H1 (cell line): ENCODE measurements around the gene SLIT3. TPM values are rescaled to one million over a fixed set of nuclear protein-coding genes. Genes with fewer than 3 reads are reported as not detected.

ENCODE experiments used
- CTCF ChIA-PET: fragments of 300-600 bp; sonication (Branson Sonifier 250); formaldehyde crosslinking; loops from one replicate; lab custom pipeline; 2021; ENCODE audit not compliant: partially characterized antibody; lab: Charles Lee
- POLR2A ChIA-PET: fragments of 300-600 bp; sonication (Branson Sonifier 250); formaldehyde crosslinking; loops from one replicate; lab custom pipeline; 2021; ENCODE audit warnings: inconsistent platforms; ENCODE audit not compliant: partially characterized antibody; lab: Charles Lee
- DNase-seq, 2 experiments: peaks; one replicate each; pipeline versions ENCODE4 v3.0.0 to v3.0.0-alpha.2; 2010 to 2022; ENCODE audit warnings: low spot score in 2 of 2, low read depth in 1 of 2, mixed read lengths in 1 of 2
- FAIRE-seq: peaks from 2 replicates; lab custom pipeline; 2011; peaks lifted over from hg19 to GRCh38; lab: Jason Lieb, UNC
- H2AFZ ChIP-seq: 2 replicates; pipeline ENCODE4 v1.8.1; 2012; ENCODE audit warnings: low read length, inconsistent platforms
- H2AK5ac ChIP-seq: 2 replicates; pipeline ENCODE4 v1.6.1; 2013; ENCODE audit warnings: low read depth, low read length
- H2BK120ac ChIP-seq: replicated peaks from 2 replicates; pipeline ENCODE3; 2013; ENCODE audit warnings: low read depth, low read length, inconsistent platforms
- H2BK12ac ChIP-seq: 2 replicates; pipeline ENCODE4 v1.6.1; 2013; ENCODE audit warnings: low read depth, low read length
- H2BK15ac ChIP-seq: 2 replicates; pipeline ENCODE4 v1.6.1; 2013; ENCODE audit warnings: low read length
- H2BK20ac ChIP-seq: 2 replicates; pipeline ENCODE4 v1.6.1; 2013; ENCODE audit warnings: low read length
- H2BK5ac ChIP-seq: 2 replicates; pipeline ENCODE4 v1.6.1; 2013; ENCODE audit warnings: low read depth, low read length
- H3K14ac ChIP-seq: 2 replicates; pipeline ENCODE4 v1.6.1; 2013; ENCODE audit warnings: inconsistent platforms; ENCODE audit not compliant: insufficient read length
- H3K18ac ChIP-seq: 2 replicates; pipeline ENCODE4 v1.6.1; 2013; ENCODE audit warnings: low read length; ENCODE audit errors: extremely low read depth
- H3K23ac ChIP-seq: 2 replicates; pipeline ENCODE4 v1.6.1; 2013; ENCODE audit warnings: inconsistent platforms; ENCODE audit not compliant: insufficient read length
- H3K23me2 ChIP-seq: 2 replicates; pipeline ENCODE4 v1.6.1; 2013; ENCODE audit warnings: low read depth, low read length
- H3K27ac ChIP-seq: 2 replicates; pipeline ENCODE4 v1.6.1; 2011; ENCODE audit warnings: low read depth, low read length, inconsistent platforms
- H3K27me3 ChIP-seq, 4 experiments: replicated peaks in 1 of 4; 1 replicate in 1 of 4; 2 replicates in 3 of 4; pipeline versions ENCODE4 v1.6.1 to v1.8.1; 2011 to 2013; ENCODE audit warnings: low read length in 3 of 4, mild to moderate bottlenecking in 3 of 4, inconsistent platforms in 2 of 4, mixed read lengths in 2 of 4, moderate library complexity in 1 of 4; ENCODE audit not compliant: control insufficient read depth in 3 of 4, insufficient read depth in 3 of 4; ENCODE audit errors: extremely low read depth in 1 of 4
- H3K36me3 ChIP-seq, 4 experiments: 2 replicates each; pipeline versions ENCODE4 v1.6.1 to v1.8.1; 2011 to 2013; ENCODE audit warnings: mild to moderate bottlenecking in 4 of 4, low read length in 3 of 4, moderate library complexity in 2 of 4, control low read depth in 1 of 4, inconsistent platforms in 1 of 4; ENCODE audit not compliant: insufficient read depth in 4 of 4, control insufficient read depth in 2 of 4
- H3K4ac ChIP-seq: replicated peaks from 2 replicates; pipeline ENCODE3; 2013; ENCODE audit warnings: low read length, low read depth, mixed read lengths, inconsistent platforms; ENCODE audit not compliant: insufficient read length
- H3K4me1 ChIP-seq, 4 experiments: replicated peaks in 1 of 4; 1 replicate in 1 of 4; 2 replicates in 3 of 4; pipeline versions ENCODE4 v1.6.1 to v1.8.1; 2011 to 2013; ENCODE audit warnings: low read length in 3 of 4, inconsistent platforms in 2 of 4, mixed read lengths in 1 of 4; ENCODE audit not compliant: insufficient read depth in 4 of 4, control insufficient read depth in 3 of 4
- H3K4me2 ChIP-seq, 2 experiments: 2 replicates each; pipeline versions ENCODE4 v1.6.1 to v1.8.1; 2011 to 2013; ENCODE audit warnings: low read depth in 2 of 2, low read length in 2 of 2, control low read depth in 1 of 2, inconsistent platforms in 1 of 2, mild to moderate bottlenecking in 1 of 2; ENCODE audit not compliant: insufficient read depth in 1 of 2
- H3K4me3 ChIP-seq, 4 experiments: fragments of 200-600, 300-600 bp in 1 of 4; sonication (generic), shearing (Covaris generic), sonication (Bioruptor Twin) in 1 of 4; 2 replicates each; pipeline versions ENCODE4 v1.5.1 to v1.8.1; 2011 to 2016; ENCODE audit warnings: low read length in 4 of 4, low read depth in 3 of 4, control low read depth in 2 of 4, inconsistent platforms in 2 of 4, mild to moderate bottlenecking in 2 of 4, mixed read lengths in 1 of 4, moderate library complexity in 1 of 4; ENCODE audit not compliant: insufficient read depth in 2 of 4; ENCODE audit errors: extremely low read depth in 1 of 4
- H3K56ac ChIP-seq: replicated peaks from 2 replicates; pipeline ENCODE3; 2013; ENCODE audit warnings: low read depth, mild to moderate bottlenecking, mixed read lengths, low read length, inconsistent platforms; ENCODE audit not compliant: insufficient read length
- H3K79me1 ChIP-seq: 2 replicates; pipeline ENCODE4 v1.6.1; 2013; ENCODE audit warnings: low read depth, low read length, control low read depth
- H3K79me2 ChIP-seq, 2 experiments: 2 replicates each; pipeline versions ENCODE4 v1.6.1 to v1.8.1; 2012 to 2013; ENCODE audit warnings: low read length in 2 of 2, mild to moderate bottlenecking in 2 of 2, inconsistent platforms in 1 of 2; ENCODE audit not compliant: insufficient read depth in 2 of 2, control insufficient read depth in 1 of 2
- H3K9ac ChIP-seq, 4 experiments: replicated peaks in 1 of 4; 1 replicate in 1 of 4; 2 replicates in 3 of 4; pipeline versions ENCODE4 v1.6.1 to v1.8.1; 2011 to 2013; ENCODE audit warnings: low read depth in 3 of 4, low read length in 3 of 4, control low read depth in 2 of 4, mild to moderate bottlenecking in 2 of 4, moderate library complexity in 2 of 4, inconsistent platforms in 1 of 4; ENCODE audit errors: extremely low read depth in 1 of 4
- H3K9me3 ChIP-seq, 2 experiments: 2 replicates each; pipeline versions ENCODE4 v1.6.1 to v1.8.1; 2012 to 2013; ENCODE audit warnings: mild to moderate bottlenecking in 2 of 2, moderate library complexity in 2 of 2, control low read depth in 1 of 2, inconsistent platforms in 1 of 2, low read depth in 1 of 2, low read length in 1 of 2, mixed read lengths in 1 of 2; ENCODE audit not compliant: insufficient read depth in 2 of 2
- H4K20me1 ChIP-seq, 2 experiments: replicated peaks in 1 of 2; 2 replicates each; pipeline versions ENCODE3 to v1.8.1; 2011 to 2013; ENCODE audit warnings: inconsistent platforms in 2 of 2, low read length in 2 of 2, mild to moderate bottlenecking in 1 of 2; ENCODE audit not compliant: insufficient read depth in 2 of 2, control insufficient read depth in 1 of 2
- H4K5ac ChIP-seq: 2 replicates; pipeline ENCODE4 v1.6.1; 2013; ENCODE audit warnings: low read length, low read depth, mixed read lengths, inconsistent platforms; ENCODE audit not compliant: insufficient read length
- H4K8ac ChIP-seq: 2 replicates; pipeline ENCODE4 v1.8.0; 2013; ENCODE audit warnings: mild to moderate bottlenecking, moderate library complexity, low read length, inconsistent platforms; ENCODE audit not compliant: insufficient read depth; ENCODE audit errors: extremely low read depth
- H4K91ac ChIP-seq: replicated peaks from 2 replicates; pipeline ENCODE3; 2013; ENCODE audit warnings: low read length, mixed read lengths, inconsistent platforms; ENCODE audit not compliant: insufficient read length
- BACH1 ChIP-seq: IDR thresholded peaks from 2 replicates; pipeline ENCODE4 v1.6.1; 2012; ENCODE audit warnings: low read length, improper control_type of control experiment
- CBX8 ChIP-seq: fragments of 300-800, 300-1000 bp; sonication (generic); IDR thresholded peaks from 2 replicates; pipeline ENCODE4 v1.7.1; 2016; ENCODE audit warnings: low read depth, low read length, borderline replicate concordance
- EZH2 ChIP-seq: fragments of 200-600 bp; sonication (generic); IDR thresholded peaks from 2 replicates; pipeline ENCODE4 v1.7.1; 2012; ENCODE audit warnings: low read depth, mild to moderate bottlenecking, moderate library complexity, low read length, inconsistent platforms; ENCODE audit not compliant: severe bottlenecking
- TAF7 ChIP-seq: optimal IDR thresholded peaks from 2 replicates; pipeline ENCODE3; 2011; ENCODE audit warnings: low read depth, mild to moderate bottlenecking, inconsistent platforms, low read length, moderate library complexity, borderline replicate concordance
- TCF12 ChIP-seq: IDR thresholded peaks from 2 replicates; pipeline ENCODE4 v1.6.1; 2011; ENCODE audit warnings: low read depth, mild to moderate bottlenecking, low read length
- WGBS, 2 experiments: shearing (Covaris generic) in 1 of 2; methylation state at CpG; one replicate each; pipeline versions ENCODE4 v1.1.6 to v1.1.7; 2013 to 2015; ENCODE audit warnings: low lambda C conversion rate in 2 of 2, mixed read lengths in 2 of 2, inconsistent platforms in 1 of 2, low coverage in 1 of 2, missing lambda C conversion rate in 1 of 2; ENCODE audit not compliant: insufficient replicate concordance in 2 of 2, insufficient coverage in 1 of 2, insufficient read length in 1 of 2; ENCODE audit errors: extremely low coverage in 1 of 2, missing lambda C conversion rate in 1 of 2; 5-methylcytosine and 5-hydroxymethylcytosine counted together
- polyA plus RNA-seq, 7 experiments: library from polyadenylated mRNA; depleted of rRNA in 3 of 7; stranded (reverse) in 5 of 7; unstranded in 2 of 7; fragments of >200 nt in 5 of 7; fragments of 200-250 nt in 2 of 7; gene quantifications; 1 replicate in 5 of 7; 2 replicates in 1 of 7; 4 replicates in 1 of 7; pipeline versions ENCODE4 v1.2.1 to v1.2.3, GENCODE V29; 2011 to 2013; ENCODE audit warnings: missing spikeins in 2 of 7, mixed read lengths in 2 of 7
- total RNA-seq: library from RNA; stranded (reverse); fragmentation: NEBNext Ultra II Directional; extraction: Animal tissue kit (Norgen Biotek cat#: 25700); gene quantifications from 2 replicates; pipeline ENCODE4 v1.2.1, GENCODE V29; 2021

Gene SLIT3
- total and polyA plus RNA-seq, 2 of the 8 experiments (the other 6 are each of a cell fraction or from before 2014, with no cell fraction given) = 1.1 to 1.2 TPM

GRCh38 chr5:169115461-169116124 lies 185.3 kb downstream of the SLIT3 start:
- FAIRE-seq (no peak), DNase-seq (no peak)
- H3K9ac ChIP-seq = no peak overlapping the region
- no peak overlapping the region for H4K8ac ChIP-seq
- ChIA-PET POLR2A (no interaction called here), CTCF (interaction anchor here (0.6 to 3.2 kb wide), 16 partner anchors 8 to 299 kb away, joined by 3 to 12 read pairs (median 4); no protein-coding TSS in a partner anchor)
- no peaks in the 10 kb centered on the region for H3K79me2 ChIP-seq
- no peak overlapping the region for H2BK120ac ChIP-seq
- WGBS, 2 experiments = 93% methylated on average over 6 of the region's 6 CpGs; no CpG with 5 or more reads in 1 of the 2 experiments
- no peaks in the 10 kb centered on the region for H4K20me1 ChIP-seq
- no peak overlapping the region for H2BK5ac ChIP-seq
- no peak overlapping the region for H3K27ac ChIP-seq
- no peak for TF ChIP-seq BACH1
- TF ChIP-seq TCF12 = no peak
- TF ChIP-seq TAF7 = no peak
- TF ChIP-seq EZH2 = no peak
- no peak for TF ChIP-seq CBX8
- no peaks in the 10 kb centered on the region for H3K36me3 ChIP-seq
- H2BK12ac ChIP-seq = no peak overlapping the region
- H3K23ac ChIP-seq = no peak overlapping the region
- H2AFZ ChIP-seq = no peak overlapping the region
- H3K14ac ChIP-seq = no peak overlapping the region
- no peak overlapping the region for H2BK15ac ChIP-seq
- H3K4me1 ChIP-seq = peaks cover 0 to 2% (median 0%) of the 10 kb centered on the region in 4 experiments; a peak in 1 of 7 replicates
- H3K23me2 ChIP-seq = peaks cover 1% of the 10 kb centered on the region; the same call in 1 of the 2 replicates
- no peak overlapping the region for H3K4ac ChIP-seq
- no peaks in the 10 kb centered on the region for H3K79me1 ChIP-seq
- no peak overlapping the region for H3K4me3 ChIP-seq
- H3K27me3 ChIP-seq = no peaks in the 10 kb centered on the region
- H2AK5ac ChIP-seq = no peak overlapping the region
- no peak overlapping the region for H4K5ac ChIP-seq
- no peak overlapping the region for H3K4me2 ChIP-seq
- no peak overlapping the region for H3K56ac ChIP-seq
- H3K18ac ChIP-seq = no peak overlapping the region
- no peaks in the 10 kb centered on the region for H3K9me3 ChIP-seq
- no peak overlapping the region for H2BK20ac ChIP-seq
- no peak overlapping the region for H4K91ac ChIP-seq
